HG03575 (cell line): ENCODE data around the gene LSG1.

Experiments used
- ATAC-seq: cut with Tn5 transposase; IDR thresholded peaks from one replicate; pipeline ENCODE4 v1.9.1; 2021; ENCODE audit not compliant: unreplicated experiment, insufficient number of reproducible peaks, low FRiP score; ENCODE audit errors: extremely low read depth

LSG1 gene

DNA sequence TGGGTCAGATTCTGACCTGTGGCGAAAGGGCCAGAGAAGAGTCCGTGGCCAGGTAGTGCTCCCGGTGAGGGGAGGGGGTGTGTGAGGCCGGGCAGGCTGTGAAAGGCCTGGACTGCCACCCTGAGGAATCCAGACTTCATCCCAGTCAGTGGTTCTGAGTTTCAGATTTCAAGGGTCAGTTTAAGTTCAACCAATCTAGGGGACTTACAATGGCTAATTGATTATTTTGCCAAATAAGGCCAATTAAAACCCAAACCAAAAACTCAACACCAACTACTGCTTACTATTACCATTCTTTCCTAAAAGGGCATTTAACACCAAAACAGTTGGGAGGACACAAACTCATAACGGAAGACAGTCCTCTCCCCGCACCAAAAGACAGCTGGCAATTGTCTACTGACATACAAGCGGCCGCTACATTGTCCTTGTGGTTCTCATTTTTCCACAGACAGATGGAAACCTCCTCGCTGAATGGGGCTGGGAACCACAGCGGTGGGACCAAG, 69.3 kb downstream of the LSG1 start:
- no peak for ATAC-seq

GRCh38 chr3:194598771-194599557, 73.0 kb downstream of the LSG1 start:
- no peak for ATAC-seq

GRCh38 chr3:194596906-194597305, 75.1 kb downstream of the LSG1 start:
- ATAC-seq = no peak

DNA sequence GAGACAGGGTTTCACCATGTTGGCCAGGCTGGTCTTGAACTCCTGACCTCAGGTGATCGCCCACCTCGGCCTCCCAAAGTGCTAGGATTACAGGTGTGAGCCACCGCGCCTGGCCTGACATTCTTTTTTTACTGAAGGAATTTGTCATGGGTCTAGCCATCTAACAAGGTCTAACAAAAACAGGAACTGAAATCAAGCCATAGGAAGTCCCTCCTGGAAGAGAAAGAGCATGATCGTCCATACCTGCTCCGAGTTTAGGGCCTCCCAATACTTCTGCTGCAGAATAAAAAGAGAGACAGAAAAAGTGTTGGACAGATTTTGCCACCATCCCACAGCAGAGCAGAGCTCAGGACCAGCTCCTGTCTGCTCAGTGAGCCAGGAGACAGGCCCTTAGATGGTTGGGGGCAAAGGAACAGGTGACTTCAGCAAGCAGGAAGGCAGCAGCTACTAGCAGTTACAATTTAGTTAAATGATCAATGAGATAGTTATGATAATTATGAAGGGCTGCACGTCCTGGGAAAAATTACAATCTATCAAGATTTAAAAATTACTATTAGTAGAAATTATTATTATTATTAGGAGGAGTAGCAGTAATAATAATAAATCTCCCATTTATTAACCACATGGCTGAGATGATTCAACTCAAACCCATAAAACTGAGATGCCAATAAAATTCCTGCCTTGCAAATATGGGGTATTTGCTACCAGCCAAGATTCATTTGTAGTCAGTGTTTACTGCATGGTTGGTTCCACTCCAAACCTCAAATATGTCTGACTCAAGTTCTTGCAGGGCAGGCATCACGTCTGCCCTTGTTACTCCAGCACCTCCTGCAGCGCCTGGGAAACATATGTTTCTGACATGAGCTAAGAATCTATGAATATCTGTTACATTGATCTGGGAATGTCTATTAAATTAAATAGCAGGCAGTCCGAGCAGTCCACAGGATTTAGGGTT, 78.9 kb downstream of the LSG1 start:
- no peak for ATAC-seq
